ENCODE data around the gene MPI. TPM values are rescaled to one million over a fixed set of nuclear protein-coding genes. Genes with fewer than 3 reads are reported as not detected.
"Not testable (repeated sequence)": the region's sequence is repeated elsewhere in the genome, so short reads cannot be mapped to it uniquely, and the experiment has no call there.

MPI gene
- total RNA-seq, 1 donor from 2014 or later = 43.3 TPM

DNA sequence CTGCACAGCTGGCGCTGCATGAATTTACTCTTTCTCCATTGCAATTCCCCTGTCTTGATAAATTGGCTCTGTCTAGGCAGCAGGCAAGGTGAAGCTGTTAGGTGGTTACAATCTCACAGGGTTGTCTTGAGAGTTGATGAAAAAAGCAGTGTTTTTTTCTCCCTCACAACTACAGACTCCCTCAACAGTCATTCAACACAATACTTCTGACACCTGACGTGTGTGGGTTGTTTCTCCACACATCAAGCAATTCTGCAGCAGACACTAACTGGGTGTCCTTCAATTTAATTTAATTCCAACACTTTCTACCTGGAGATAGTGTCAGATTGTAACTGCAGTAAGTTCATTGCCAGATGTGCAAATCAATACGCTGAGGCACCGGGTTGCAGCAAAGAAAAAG, 11.6 kb upstream of the MPI start:
- H3K9me3 Mint-ChIP-seq = peaks cover 9% of the 10 kb centered on the region
- H3K27ac Mint-ChIP-seq = no peak overlapping the region
- DNase-seq (ENCODE audit: low spot score in 2 of 2, unreplicated experiment in 2 of 2) = no peak
- H3K4me3 Mint-ChIP-seq = no peak overlapping the region
- H3K4me1 Mint-ChIP-seq = peaks cover 2% of the 10 kb centered on the region
- H3K36me3 Mint-ChIP-seq = no peaks in the 10 kb centered on the region
- peaks cover 2% of the 10 kb centered on the region for H3K27me3 Mint-ChIP-seq (ENCODE audit: low read depth)
- TF ChIP-seq, protein P1, sequence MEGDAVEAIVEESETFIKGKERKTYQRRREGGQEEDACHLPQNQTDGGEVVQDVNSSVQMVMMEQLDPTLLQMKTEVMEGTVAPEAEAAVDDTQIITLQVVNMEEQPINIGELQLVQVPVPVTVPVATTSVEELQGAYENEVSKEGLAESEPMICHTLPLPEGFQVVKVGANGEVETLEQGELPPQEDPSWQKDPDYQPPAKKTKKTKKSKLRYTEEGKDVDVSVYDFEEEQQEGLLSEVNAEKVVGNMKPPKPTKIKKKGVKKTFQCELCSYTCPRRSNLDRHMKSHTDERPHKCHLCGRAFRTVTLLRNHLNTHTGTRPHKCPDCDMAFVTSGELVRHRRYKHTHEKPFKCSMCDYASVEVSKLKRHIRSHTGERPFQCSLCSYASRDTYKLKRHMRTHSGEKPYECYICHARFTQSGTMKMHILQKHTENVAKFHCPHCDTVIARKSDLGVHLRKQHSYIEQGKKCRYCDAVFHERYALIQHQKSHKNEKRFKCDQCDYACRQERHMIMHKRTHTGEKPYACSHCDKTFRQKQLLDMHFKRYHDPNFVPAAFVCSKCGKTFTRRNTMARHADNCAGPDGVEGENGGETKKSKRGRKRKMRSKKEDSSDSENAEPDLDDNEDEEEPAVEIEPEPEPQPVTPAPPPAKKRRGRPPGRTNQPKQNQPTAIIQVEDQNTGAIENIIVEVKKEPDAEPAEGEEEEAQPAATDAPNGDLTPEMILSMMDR (IDR thresholded peaks at IDR 0.05; ENCODE audit: unreplicated experiment) = no peak

DNA sequence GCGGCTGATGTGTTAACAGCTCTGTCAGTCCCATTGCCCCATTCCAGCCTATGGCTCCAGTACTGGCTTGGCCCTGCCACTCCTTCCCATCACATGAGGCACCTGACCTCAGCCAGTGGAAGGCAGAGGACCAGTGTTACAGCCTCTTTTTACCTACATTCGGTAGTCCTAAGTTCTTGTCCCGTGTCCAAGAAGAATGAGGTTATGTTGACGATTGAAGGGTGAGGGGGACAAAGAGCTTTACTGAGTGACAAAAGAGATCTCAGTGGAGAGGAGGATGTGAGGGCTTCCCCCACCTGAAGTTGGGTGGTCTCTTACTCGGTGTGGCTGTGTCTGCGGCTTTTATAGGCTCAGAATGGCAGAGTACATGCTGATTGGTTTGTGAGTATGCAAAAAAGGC, 7.3 kb upstream of the MPI start:
- TF ChIP-seq, protein P1 (IDR thresholded peaks at IDR 0.05; ENCODE audit: unreplicated experiment) = no peak
- H3K4me1 Mint-ChIP-seq = no peaks in the 10 kb centered on the region
- no peaks in the 10 kb centered on the region for H3K36me3 Mint-ChIP-seq
- no peak overlapping the region for H3K27ac Mint-ChIP-seq
- H3K4me3 Mint-ChIP-seq = no peak overlapping the region
- no peaks in the 10 kb centered on the region for H3K27me3 Mint-ChIP-seq (ENCODE audit: low read depth)
- DNase-seq (ENCODE audit: low spot score in 2 of 2, unreplicated experiment in 2 of 2) = no peak
- H3K9me3 Mint-ChIP-seq = peaks cover 5% of the 10 kb centered on the region

DNA sequence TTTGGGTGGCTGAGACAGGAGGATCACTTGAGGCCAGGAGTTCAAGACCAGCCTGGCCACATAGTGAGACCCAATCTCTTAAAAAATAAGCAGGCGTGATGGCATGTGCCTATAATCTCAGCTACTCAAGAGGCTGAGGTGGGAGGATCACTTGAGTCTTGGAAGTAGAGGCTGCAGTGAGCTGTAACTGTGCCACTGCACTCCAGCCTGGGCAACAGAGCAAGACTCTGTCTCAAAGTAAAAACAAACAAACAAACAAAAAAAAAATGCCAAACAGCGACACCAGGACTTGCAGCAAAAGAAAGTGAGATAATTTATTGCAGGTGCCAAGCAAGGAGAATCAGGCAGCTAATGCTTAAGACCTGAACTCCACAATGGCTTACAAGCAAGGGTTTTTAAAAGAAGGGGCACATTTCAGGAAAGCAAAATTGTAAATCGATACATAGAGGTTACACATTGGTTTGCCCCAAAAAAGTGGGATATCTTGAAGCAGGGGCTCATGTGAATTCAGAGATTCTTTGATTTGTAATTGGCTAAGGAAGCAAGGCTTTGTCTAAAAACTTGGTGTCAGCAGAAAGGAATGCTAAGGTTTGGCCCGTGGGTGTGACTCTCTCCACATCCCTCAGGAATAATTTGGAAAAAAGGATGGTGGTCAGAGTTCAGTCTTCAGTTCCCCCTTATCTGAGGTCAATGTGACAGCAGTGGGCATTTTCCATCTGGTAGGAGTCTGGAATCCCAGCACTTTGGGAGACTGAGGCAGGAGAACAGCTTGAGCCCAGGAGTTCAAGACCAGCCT, 5.2 kb upstream of the MPI start:
- H3K4me3 Mint-ChIP-seq = no peak overlapping the region
- peaks cover 10% of the 10 kb centered on the region for H3K4me1 Mint-ChIP-seq
- no peak for DNase-seq (ENCODE audit: low spot score in 2 of 2, unreplicated experiment in 2 of 2)
- no peaks in the 10 kb centered on the region for H3K27me3 Mint-ChIP-seq (ENCODE audit: low read depth)
- H3K27ac Mint-ChIP-seq = no peak overlapping the region
- TF ChIP-seq, protein P1 (IDR thresholded peaks at IDR 0.05; ENCODE audit: unreplicated experiment) = no peak
- peaks cover 5% of the 10 kb centered on the region for H3K9me3 Mint-ChIP-seq
- no peaks in the 10 kb centered on the region for H3K36me3 Mint-ChIP-seq

DNA sequence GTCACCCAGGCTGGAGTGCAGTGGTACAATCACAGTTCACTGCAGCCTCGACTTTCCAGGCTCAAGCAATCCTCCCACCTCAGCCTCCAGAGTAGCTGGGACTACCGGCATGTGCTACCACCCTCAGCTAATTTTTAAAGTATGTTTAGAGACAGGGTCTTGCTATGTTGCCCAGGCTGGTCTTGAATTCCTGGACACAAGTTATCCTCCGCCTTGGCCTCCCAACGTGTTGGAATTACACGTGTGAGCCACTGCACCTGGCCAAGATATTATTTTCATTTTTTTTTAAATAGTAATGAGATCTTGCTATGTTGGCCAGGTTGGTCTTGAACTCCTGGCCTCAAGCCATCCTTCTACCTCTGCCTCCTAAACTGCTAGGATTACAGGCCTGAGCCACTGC, 4.4 kb upstream of the MPI start:
- H3K4me3 Mint-ChIP-seq = no peak overlapping the region
- no peaks in the 10 kb centered on the region for H3K27me3 Mint-ChIP-seq (ENCODE audit: low read depth)
- peaks cover 5% of the 10 kb centered on the region for H3K9me3 Mint-ChIP-seq
- H3K4me1 Mint-ChIP-seq = peaks cover 12% of the 10 kb centered on the region
- TF ChIP-seq, protein P1 (IDR thresholded peaks at IDR 0.05; ENCODE audit: unreplicated experiment) = no peak
- DNase-seq (ENCODE audit: low spot score in 2 of 2, unreplicated experiment in 2 of 2) = no peak
- no peak overlapping the region for H3K27ac Mint-ChIP-seq
- no peaks in the 10 kb centered on the region for H3K36me3 Mint-ChIP-seq

DNA sequence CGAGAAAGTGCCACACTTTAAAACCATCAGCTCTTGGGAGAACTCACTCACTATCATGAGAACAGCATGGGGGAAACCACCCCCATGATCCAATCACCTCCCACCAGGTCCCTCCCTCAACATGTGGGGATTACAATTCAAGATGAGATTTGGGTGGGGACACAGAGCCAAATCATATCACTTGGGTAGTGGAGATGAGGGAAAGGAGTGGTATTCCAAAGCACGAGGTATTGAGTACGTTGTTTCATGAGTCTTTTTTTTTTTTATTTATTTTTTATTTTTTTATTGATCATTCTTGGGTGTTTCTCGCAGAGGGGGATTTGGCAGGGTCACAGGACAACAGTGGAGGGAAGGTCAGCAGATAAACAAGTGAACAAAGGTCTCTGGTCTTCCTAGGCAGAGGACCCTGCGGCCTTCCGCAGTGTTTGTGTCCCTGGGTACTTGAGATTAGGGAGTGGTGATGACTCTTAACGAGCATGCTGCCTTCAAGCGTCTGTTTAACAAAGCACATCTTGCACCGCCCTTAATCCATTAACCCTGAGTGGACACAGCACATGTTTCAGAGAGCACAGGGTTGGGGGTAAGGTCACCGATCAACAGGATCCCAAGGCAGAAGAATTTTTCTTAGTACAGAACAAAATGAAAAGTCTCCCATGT, 2.2 kb upstream of the MPI start:
- H3K27ac Mint-ChIP-seq; H3K27me3 Mint-ChIP-seq (ENCODE audit: low read depth); DNase-seq (ENCODE audit: low spot score in 2 of 2, unreplicated experiment in 2 of 2); H3K9me3 Mint-ChIP-seq; H3K4me3 Mint-ChIP-seq; H3K36me3 Mint-ChIP-seq: not testable (repeated sequence)
- H3K4me1 Mint-ChIP-seq = peaks cover 17% of the 10 kb centered on the region

DNA sequence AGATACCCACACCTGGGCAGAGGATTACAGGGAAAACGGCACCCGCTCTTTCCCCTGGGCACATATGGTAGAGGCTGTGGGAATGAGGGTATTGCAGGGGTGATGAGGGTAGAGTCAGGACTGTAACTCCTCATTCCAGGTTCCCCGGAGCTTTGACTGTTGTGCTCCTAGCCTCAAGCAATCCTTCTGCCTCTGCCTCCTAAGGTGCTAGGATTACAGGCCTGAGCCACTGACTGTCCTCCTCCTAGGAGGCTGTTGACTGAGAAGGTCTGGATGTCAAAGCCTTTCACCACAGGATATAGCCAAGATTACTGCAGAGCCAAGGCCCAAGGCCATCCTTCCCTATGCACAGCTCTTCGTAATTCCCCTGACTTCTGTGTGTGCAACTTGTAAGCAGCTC, 1.1 kb upstream of the MPI start:
- TF ChIP-seq, protein P1 (IDR thresholded peaks at IDR 0.05; ENCODE audit: unreplicated experiment) = no peak
- Mint-ChIP-seq H3K9me3 (no peaks in the 10 kb centered on the region), H3K4me3 (no peak overlapping the region), H3K36me3 (peaks cover 14% of the 10 kb centered on the region), H3K27me3 (ENCODE audit: low read depth) (no peaks in the 10 kb centered on the region), H3K4me1 (peaks cover 17% of the 10 kb centered on the region), H3K27ac (no peak overlapping the region)
- DNase-seq (ENCODE audit: low spot score in 2 of 2, unreplicated experiment in 2 of 2) = no peak
